Mucosa of rectum (tissue), 2 donors: Measurements from ENCODE around the gene TENT4B.

Source experiments
- H3K27ac ChIP-seq, 2 donors: one replicate each; pipeline ENCODE4 v1.7.0; 2013; ENCODE audit warnings: inconsistent platforms in 2 of 2, low read depth in 2 of 2, low read length in 2 of 2
- H3K27me3 ChIP-seq, 2 donors: one replicate each; pipeline ENCODE4 v1.7.0; 2013; ENCODE audit warnings: low read length in 2 of 2; ENCODE audit not compliant: control insufficient read depth in 2 of 2, insufficient read depth in 2 of 2
- H3K36me3 ChIP-seq, 2 donors: one replicate each; pipeline ENCODE4 v1.7.0; 2013; ENCODE audit warnings: low read length in 2 of 2; ENCODE audit not compliant: control insufficient read depth in 2 of 2, insufficient read depth in 2 of 2
- H3K4me1 ChIP-seq, 2 donors: one replicate each; pipeline ENCODE4 v1.7.0; 2013; ENCODE audit warnings: low read length in 2 of 2, mild to moderate bottlenecking in 1 of 2; ENCODE audit not compliant: control insufficient read depth in 2 of 2, insufficient read depth in 2 of 2
- H3K4me3 ChIP-seq, 2 donors: one replicate each; pipeline ENCODE4 v1.7.0; 2013; ENCODE audit warnings: low read length in 2 of 2
- H3K9ac ChIP-seq, 2 donors: one replicate each; pipeline ENCODE4 v1.7.0; 2013; ENCODE audit warnings: low read length in 2 of 2, low read depth in 1 of 2, mild to moderate bottlenecking in 1 of 2
- H3K9me3 ChIP-seq, 2 donors: one replicate each; pipeline ENCODE4 v1.7.0; 2013; ENCODE audit warnings: low read length in 2 of 2; ENCODE audit not compliant: control insufficient read depth in 2 of 2
- donor health status: healthy.
- donor health status: Normal muscosa, but diverticular disease.

TENT4B gene

GRCh38 chr16:50133214-50133613, 19.9 kb upstream of the TENT4B start:
- no peaks in the 10 kb centered on the region for H3K4me1 ChIP-seq
- H3K27me3 ChIP-seq, result no peaks in the 10 kb centered on the region
- no peak overlapping the region for H3K9ac ChIP-seq
- no peak overlapping the region for H3K4me3 ChIP-seq
- no peaks in the 10 kb centered on the region for H3K9me3 ChIP-seq
- H3K36me3 ChIP-seq, result no peaks in the 10 kb centered on the region
- no peak overlapping the region for H3K27ac ChIP-seq

- H3K27ac ChIP-seq, result no peak overlapping the region
- H3K36me3 ChIP-seq, result no peaks in the 10 kb centered on the region
- no peak overlapping the region for H3K4me3 ChIP-seq
- H3K27me3 ChIP-seq, result no peaks in the 10 kb centered on the region
- H3K4me1 ChIP-seq, result no peaks in the 10 kb centered on the region
- no peak overlapping the region for H3K9ac ChIP-seq
- no peaks in the 10 kb centered on the region for H3K9me3 ChIP-seq
Observed at GRCh38 chr16:50136399-50136798, 16.7 kb upstream of the TENT4B start.

- Histone ChIP-seq H3K27ac (no peak overlapping the region), H3K27me3 (no peaks in the 10 kb centered on the region), H3K4me1 (no peaks in the 10 kb centered on the region), H3K36me3 (no peaks in the 10 kb centered on the region), H3K4me3 (no peak overlapping the region), H3K9ac (no peak overlapping the region), H3K9me3 (no peaks in the 10 kb centered on the region)
Observed at GRCh38 chr16:50137268-50137667, 15.8 kb upstream of the TENT4B start.

- H3K4me1 ChIP-seq, result no peaks in the 10 kb centered on the region
- H3K9me3 ChIP-seq, result no peaks in the 10 kb centered on the region
- H3K9ac ChIP-seq, result no peak overlapping the region
- no peak overlapping the region for H3K4me3 ChIP-seq
- H3K27me3 ChIP-seq, result no peaks in the 10 kb centered on the region
- no peaks in the 10 kb centered on the region for H3K36me3 ChIP-seq
- no peak overlapping the region for H3K27ac ChIP-seq
Observed at GRCh38 chr16:50139580-50139979, 13.5 kb upstream of the TENT4B start.

- Histone ChIP-seq H3K36me3 (no peaks in the 10 kb centered on the region), H3K27ac (no peak overlapping the region), H3K4me3 (no peak overlapping the region), H3K9me3 (no peaks in the 10 kb centered on the region), H3K9ac (no peak overlapping the region), H3K4me1 (no peaks in the 10 kb centered on the region), H3K27me3 (no peaks in the 10 kb centered on the region)
Observed at GRCh38 chr16:50144211-50144610, 8.9 kb upstream of the TENT4B start.

- H3K4me1 ChIP-seq, result no peaks in the 10 kb centered on the region
- H3K9me3 ChIP-seq, result no peaks in the 10 kb centered on the region
- no peak overlapping the region for H3K9ac ChIP-seq
- no peak overlapping the region for H3K27ac ChIP-seq
- no peak overlapping the region for H3K4me3 ChIP-seq
- no peaks in the 10 kb centered on the region for H3K36me3 ChIP-seq
- no peaks in the 10 kb centered on the region for H3K27me3 ChIP-seq
Observed at GRCh38 chr16:50146479-50147435, 6.3 kb upstream of the TENT4B start.

- Histone ChIP-seq H3K36me3 (no peaks in the 10 kb centered on the region), H3K9me3 (no peaks in the 10 kb centered on the region), H3K27me3 (no peaks in the 10 kb centered on the region), H3K4me1 (peaks cover 8 to 25% of the 10 kb centered on the region in 2 donors), H3K4me3 (no peak overlapping the region), H3K27ac (no peak overlapping the region), H3K9ac (no peak overlapping the region)
Observed at GRCh38 chr16:50151322-50151721, 1.8 kb upstream of the TENT4B start.

GRCh38 chr16:50151756-50152155, 1.4 kb upstream of the TENT4B start:
- Histone ChIP-seq H3K4me3 (peak overlapping the region; percentile 85 to 91), H3K4me1 (peaks cover 8 to 25% of the 10 kb centered on the region in 2 donors), H3K36me3 (no peaks in the 10 kb centered on the region), H3K27ac (peak overlapping the region in 1 of 2 donors; percentile 97), H3K9me3 (no peaks in the 10 kb centered on the region), H3K9ac (no peak overlapping the region), H3K27me3 (no peaks in the 10 kb centered on the region)

GRCh38 chr16:50152351-50152806, 727 bp upstream of the TENT4B start:
- no peaks in the 10 kb centered on the region for H3K36me3 ChIP-seq
- peak overlapping the region; percentile 97 for H3K27ac ChIP-seq
- peak overlapping the region; percentile 84 to 85 for H3K9ac ChIP-seq
- no peaks in the 10 kb centered on the region for H3K9me3 ChIP-seq
- peak overlapping the region; percentile 85 to 91 for H3K4me3 ChIP-seq
- H3K27me3 ChIP-seq, result no peaks in the 10 kb centered on the region
- peaks cover 8 to 25% of the 10 kb centered on the region in 2 donors for H3K4me1 ChIP-seq

- Histone ChIP-seq H3K27ac (peak overlapping the region; percentile 71 to 72), H3K9ac (peak overlapping the region; percentile 77 to 86), H3K4me1 (peaks cover 8 to 25% of the 10 kb centered on the region in 2 donors), H3K27me3 (no peaks in the 10 kb centered on the region), H3K36me3 (no peaks in the 10 kb centered on the region), H3K4me3 (peak overlapping the region; percentile 73 to 83), H3K9me3 (no peaks in the 10 kb centered on the region)
Observed at GRCh38 chr16:50153596-50154419, 702 bp downstream of the TENT4B start.
